ENCODE data around the gene TMPRSS11E. TPM values are rescaled to one million over a fixed set of nuclear protein-coding genes. Genes with fewer than 3 reads are reported as not detected.

Gene TMPRSS11E
- total RNA-seq, 1 experiment from 2014 or later, result 2.3 TPM

- no peak overlapping the region for H2BK120ac ChIP-seq (ENCODE audit: low read depth, low read length, poor library complexity, severe bottlenecking)
- no peak overlapping the region for H3K56ac ChIP-seq (ENCODE audit: insufficient read length, low read depth, low read length)
- no peak overlapping the region for H2AK5ac ChIP-seq (ENCODE audit: insufficient read length, low read length)
- Mint-ChIP-seq H3K27ac (peak overlapping the region in 1 of 3 experiments; percentile 84; a peak in 2 of 7 replicates), H3K36me3 (ENCODE audit: insufficient read depth in 1 of 3, low read depth in 3 of 3) (peaks cover 7 to 24% (median 8%) of the 10 kb centered on the region in 3 experiments; a peak in 4 of 7 replicates), H3K27me3 (ENCODE audit: low read depth) (no peaks in the 10 kb centered on the region), H3K9me3 (peaks cover 0 to 10% of the 10 kb centered on the region in 2 experiments; a peak in 2 of 5 replicates), H3K4me3 (no peak overlapping the region), H3K4me1 (no peaks in the 10 kb centered on the region; a peak in 1 of 4 replicates)
- DNase-seq, result no peak
- no peak overlapping the region for H2BK20ac ChIP-seq (ENCODE audit: low read depth, low read length, poor library complexity, severe bottlenecking)
- no peaks in the 10 kb centered on the region for H3K79me2 ChIP-seq (ENCODE audit: insufficient read depth, low read length)
- H3T11ph ChIP-seq (ENCODE audit: low read length), result no peak overlapping the region
- no peak overlapping the region for H3K27ac ChIP-seq (ENCODE audit: insufficient read length, low read depth, low read length)
- no peaks in the 10 kb centered on the region for H4K20me1 ChIP-seq (ENCODE audit: control insufficient read depth, insufficient read depth, insufficient read length)
- no peak overlapping the region for H3K4ac ChIP-seq (ENCODE audit: low read depth, low read length)
- H2BK15ac ChIP-seq (ENCODE audit: low read depth, low read length), result no peak overlapping the region
- H2AFZ ChIP-seq (ENCODE audit: low read length), result no peak overlapping the region
- H3K9me3 ChIP-seq (ENCODE audit: control insufficient read depth, low read depth, low read length), result no peaks in the 10 kb centered on the region
- H3K27me3 ChIP-seq (ENCODE audit: insufficient read depth, low read length), result no peaks in the 10 kb centered on the region
- WGBS (ENCODE audit: extremely low coverage, insufficient read length, low lambda C conversion rate), result no CpG with 5 or more reads among the region's 5 CpGs
- no peak overlapping the region for H3K23ac ChIP-seq (ENCODE audit: insufficient read length, low read depth, low read length)
- no peak overlapping the region for H2BK5ac ChIP-seq (ENCODE audit: insufficient read length, low read length)
- H3K23me2 ChIP-seq (ENCODE audit: insufficient read length, low read depth, low read length, poor library complexity, severe bottlenecking), result no peaks in the 10 kb centered on the region
- H2BK12ac ChIP-seq (ENCODE audit: insufficient read length, low read depth, low read length), result no peak overlapping the region
- H4K91ac ChIP-seq (ENCODE audit: insufficient read length, low read depth, low read length), result no peak overlapping the region
- H3K18ac ChIP-seq (ENCODE audit: insufficient read length, low read depth, low read length), result no peak overlapping the region
- no peak overlapping the region for H3K9ac ChIP-seq (ENCODE audit: extremely low read depth, insufficient read length, low read length)
- no peaks in the 10 kb centered on the region for H3K4me1 ChIP-seq (ENCODE audit: insufficient read depth, low read length)
- no peak overlapping the region for H4K8ac ChIP-seq (replicated peaks; ENCODE audit: insufficient read length, low read depth, low read length)
- H4K5ac ChIP-seq (ENCODE audit: insufficient read length, low read depth, low read length), result no peak overlapping the region
- no peak for TF ChIP-seq CTCF (conservative IDR thresholded peaks at IDR 0.05)
- no peak overlapping the region for H3K4me2 ChIP-seq (ENCODE audit: insufficient read depth, insufficient read length, low read length)
- H3K14ac ChIP-seq (ENCODE audit: insufficient read depth, low read length), result no peak overlapping the region
- no peaks in the 10 kb centered on the region for H3K79me1 ChIP-seq (ENCODE audit: insufficient read depth, low read depth, low read length, poor library complexity, severe bottlenecking)
Observed at GRCh38 chr4:68489338-68489737, 42.1 kb downstream of the TMPRSS11E start.

All from H9 (cell line).